C4-2B (cell line): ENCODE measurements around the gene CHCHD2.
"Not testable (repeated sequence)": the region's sequence is repeated elsewhere in the genome, so short reads cannot be mapped to it uniquely, and the experiment has no call there.

Experiments used
- H3K27ac ChIP-seq: fragments of 450-650 bp; 2 replicates; pipeline ENCODE4 v1.5.1; 2017
- ZFX ChIP-seq: fragments of 450-650 bp; IDR thresholded peaks from 2 replicates; pipeline ENCODE4 v1.6.1; 2017
- TF ChIP-seq, protein P1 (sequence below): fragments of 450-650 bp; conservative IDR thresholded peaks from 2 replicates; pipeline ENCODE4 v1.5.1; 2017; ENCODE audit warnings: mild to moderate bottlenecking

Gene CHCHD2, protein sequence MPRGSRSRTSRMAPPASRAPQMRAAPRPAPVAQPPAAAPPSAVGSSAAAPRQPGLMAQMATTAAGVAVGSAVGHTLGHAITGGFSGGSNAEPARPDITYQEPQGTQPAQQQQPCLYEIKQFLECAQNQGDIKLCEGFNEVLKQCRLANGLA

DNA sequence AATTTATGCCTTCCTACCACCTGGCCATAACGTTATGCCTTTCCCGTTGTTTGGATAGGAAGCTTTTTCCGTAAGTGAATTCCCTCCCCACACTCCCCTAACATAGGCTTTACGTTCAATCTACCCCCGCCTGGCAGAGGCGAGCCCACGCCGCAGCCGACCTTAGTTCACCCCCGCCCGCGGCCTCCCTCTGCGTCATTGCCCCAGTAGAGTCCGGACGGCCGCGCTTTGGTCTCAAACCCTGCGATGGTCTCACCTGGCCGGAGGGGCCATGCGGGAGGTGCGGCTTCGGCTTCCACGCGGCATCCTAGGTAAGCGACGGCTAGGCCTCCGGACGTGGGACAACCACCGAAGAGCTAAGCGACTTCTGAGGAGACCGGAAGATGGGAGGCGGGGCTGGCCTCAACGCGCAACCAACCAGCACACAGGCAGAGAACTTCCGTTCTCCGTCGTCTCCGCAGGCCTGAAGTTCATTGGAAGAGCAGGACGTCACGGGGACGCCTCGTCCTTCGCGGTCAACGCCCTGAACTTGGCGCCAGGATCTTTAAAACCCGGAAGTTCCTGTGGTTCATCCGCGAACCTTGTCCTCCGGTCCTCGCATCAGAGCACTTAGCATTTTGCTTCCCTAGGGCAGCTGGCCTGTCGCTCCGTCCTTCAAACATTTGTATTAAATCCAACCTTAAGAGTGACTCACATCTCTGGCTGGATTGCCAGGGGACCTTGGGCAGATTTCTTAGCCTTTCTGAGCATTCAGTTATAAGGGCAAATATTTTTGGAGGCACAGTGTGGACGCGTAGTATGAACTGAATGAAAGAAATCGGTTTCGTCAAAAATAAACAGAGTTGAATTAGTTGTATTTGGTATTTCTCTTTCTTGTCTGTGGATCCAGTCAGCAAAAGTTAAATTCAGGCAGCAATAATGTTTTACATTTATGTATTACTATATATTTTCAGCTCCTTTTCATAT, at the start of gene CHCHD2:
Gene CHCHD2, minus strand, starts transcription at position 369 of the 966 bp plus-strand sequence. Its CDS starts 63 bp downstream, at position 306.
- TF ChIP-seq, protein P1, sequence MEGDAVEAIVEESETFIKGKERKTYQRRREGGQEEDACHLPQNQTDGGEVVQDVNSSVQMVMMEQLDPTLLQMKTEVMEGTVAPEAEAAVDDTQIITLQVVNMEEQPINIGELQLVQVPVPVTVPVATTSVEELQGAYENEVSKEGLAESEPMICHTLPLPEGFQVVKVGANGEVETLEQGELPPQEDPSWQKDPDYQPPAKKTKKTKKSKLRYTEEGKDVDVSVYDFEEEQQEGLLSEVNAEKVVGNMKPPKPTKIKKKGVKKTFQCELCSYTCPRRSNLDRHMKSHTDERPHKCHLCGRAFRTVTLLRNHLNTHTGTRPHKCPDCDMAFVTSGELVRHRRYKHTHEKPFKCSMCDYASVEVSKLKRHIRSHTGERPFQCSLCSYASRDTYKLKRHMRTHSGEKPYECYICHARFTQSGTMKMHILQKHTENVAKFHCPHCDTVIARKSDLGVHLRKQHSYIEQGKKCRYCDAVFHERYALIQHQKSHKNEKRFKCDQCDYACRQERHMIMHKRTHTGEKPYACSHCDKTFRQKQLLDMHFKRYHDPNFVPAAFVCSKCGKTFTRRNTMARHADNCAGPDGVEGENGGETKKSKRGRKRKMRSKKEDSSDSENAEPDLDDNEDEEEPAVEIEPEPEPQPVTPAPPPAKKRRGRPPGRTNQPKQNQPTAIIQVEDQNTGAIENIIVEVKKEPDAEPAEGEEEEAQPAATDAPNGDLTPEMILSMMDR: no peak
- peak; percentile 92 for TF ChIP-seq ZFX
- peak within 1 kb of the TSS; percentile 89 for H3K27ac ChIP-seq

DNA sequence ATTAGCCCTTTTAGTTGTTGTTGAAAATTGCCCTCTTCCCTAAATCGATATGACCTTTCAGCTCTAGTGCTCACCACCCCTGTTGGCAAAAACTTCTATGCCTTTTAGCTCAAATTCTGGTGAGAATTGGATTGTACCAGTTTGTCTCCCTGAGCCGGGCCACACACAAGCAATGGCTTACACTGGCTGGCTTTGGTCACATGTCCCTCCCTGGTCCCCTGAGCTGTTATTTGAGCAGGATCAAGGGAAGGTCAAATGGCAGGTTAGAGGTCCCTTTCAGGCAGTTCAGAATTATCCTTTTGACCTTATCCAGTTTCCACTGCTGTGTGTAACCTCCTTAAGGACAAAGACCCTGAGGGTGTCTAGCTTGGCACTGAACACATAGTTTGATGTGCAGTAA, 24.8 kb upstream of the CHCHD2 start:
- H3K27ac ChIP-seq: not testable (repeated sequence)

DNA sequence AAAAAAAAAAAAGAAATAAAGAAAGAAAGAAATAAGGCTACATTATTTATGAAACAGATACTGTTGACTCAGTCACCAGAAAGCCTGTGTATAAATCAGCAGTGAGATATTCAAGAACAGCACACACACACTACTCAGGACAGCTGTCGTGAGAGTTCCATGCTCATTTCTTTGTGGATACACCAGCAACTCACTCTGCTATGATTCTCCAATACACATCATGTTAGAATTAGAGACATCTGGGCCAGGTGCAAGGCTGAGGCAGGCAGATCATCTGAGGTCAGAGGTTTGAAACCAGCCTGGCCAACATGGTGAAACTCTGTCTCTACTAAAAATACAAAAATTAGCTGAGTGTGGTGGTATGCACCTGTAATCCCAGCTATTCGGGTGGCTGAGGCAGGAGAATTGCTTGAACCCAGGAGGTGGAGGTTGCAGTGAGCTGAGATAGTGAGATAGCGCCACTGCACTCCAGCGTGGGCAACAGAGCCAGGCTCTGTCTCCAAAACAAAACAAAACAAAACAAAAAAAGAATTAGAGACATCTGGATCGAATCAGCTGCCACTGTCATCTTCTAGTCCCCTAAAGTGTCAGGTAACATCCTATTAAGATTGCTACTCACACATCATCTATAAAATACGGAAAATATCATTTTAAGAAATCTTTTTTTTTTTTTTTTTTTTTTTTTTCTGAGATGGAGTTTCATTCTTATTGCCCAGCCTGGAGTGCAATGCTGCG, 21.1 kb upstream of the CHCHD2 start:
- TF ChIP-seq ZFX: no peak
- TF ChIP-seq, protein P1: no peak
- H3K27ac ChIP-seq: no peak overlapping the region

DNA sequence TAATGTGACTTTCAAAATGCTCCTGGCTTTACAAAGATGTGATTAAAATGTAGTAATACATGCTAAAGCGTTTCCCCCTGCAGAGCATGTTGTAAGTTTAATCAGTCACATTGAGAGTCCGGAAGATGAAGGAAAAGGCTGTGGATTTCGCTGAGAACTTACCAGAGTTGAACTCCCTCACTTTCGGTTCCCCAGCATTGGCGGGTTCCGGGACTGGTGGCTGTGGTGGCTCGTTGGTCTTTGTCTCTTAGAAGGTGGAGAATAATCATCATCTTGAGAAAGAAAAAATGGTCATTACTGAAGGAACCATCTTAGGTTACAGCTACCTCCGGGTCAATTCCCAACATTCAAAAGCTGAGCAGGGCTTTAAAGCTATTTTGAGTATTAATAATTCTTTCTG, 19.6 kb upstream of the CHCHD2 start:
- TF ChIP-seq, protein P1: no peak
- no peak for TF ChIP-seq ZFX
- no peak overlapping the region for H3K27ac ChIP-seq

DNA sequence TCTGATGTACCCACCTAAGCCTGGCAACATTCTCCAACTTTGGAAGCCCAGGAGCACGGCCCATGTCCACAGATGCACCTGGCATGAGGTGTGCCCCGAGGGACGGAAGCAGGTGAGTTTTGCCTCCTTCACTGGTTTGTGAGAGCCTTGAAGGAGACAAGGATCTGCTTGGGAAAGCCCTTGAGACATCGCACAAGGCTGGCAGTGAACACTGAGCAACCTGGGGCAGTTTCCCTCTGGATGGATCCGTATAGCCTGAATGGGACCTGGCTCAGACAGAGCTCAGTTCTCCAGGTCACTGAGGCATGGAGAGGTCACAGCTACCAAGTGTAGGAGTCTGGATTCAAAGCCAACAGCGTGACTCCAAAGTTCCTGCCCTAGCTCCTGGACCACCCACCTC, 18.7 kb upstream of the CHCHD2 start:
- H3K27ac ChIP-seq: no peak overlapping the region
- TF ChIP-seq, protein P1: no peak
- TF ChIP-seq ZFX: no peak

DNA sequence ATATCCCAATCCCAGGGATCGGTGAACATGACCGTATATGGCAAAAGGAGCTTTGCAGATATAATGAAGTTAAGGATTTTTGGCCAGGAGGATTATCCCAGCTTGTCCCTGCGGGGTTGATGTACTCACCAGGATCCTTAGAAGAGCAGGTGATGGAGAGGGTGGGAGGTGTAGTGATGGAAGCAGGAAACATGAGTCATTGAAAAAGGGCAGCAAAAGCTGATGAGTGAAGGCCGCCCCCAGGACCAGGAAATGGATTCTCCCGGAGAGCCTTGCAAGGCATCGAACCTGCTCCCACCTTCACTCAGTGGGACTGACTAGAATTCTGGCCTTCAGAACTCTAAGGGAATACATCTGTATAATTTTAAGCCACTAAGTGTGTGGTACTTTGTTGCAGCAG, 15.2 kb upstream of the CHCHD2 start:
- no peak overlapping the region for H3K27ac ChIP-seq
- TF ChIP-seq ZFX: no peak
- TF ChIP-seq, protein P1: no peak

DNA sequence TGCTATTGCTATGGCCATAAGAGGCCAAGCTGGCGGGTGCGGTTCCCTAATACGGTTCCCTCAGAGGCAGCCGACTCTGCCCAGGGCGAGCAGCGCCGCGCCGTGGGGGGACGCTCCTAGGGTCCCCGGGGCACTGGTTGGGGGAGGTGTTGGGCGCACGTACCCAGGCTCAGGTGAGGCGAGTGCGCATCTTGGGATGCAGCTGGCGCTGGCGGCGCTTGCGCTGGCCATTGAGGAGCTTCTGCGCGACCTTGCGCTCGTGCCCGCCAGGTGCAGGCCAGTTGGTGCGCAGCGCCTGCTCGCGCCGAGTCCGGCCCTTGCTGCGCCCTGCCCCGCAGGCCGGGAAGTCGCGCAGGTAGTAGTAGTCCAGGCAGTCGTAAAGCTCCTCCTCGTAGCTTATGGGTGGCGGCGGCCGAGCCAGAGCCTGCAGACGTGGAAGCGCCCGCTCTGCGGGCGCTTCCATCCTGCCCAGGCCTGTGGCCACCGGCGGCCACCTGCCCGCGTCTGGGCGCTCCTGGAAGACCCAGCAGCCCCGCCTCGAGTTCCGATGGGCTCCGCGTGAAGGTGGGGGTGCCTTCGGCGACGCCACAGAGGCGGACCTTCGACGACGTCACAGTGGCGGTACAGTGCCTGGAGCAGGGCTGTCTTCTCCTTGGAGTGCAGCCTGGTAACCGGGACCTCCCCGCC, 9.7 kb upstream of the CHCHD2 start, which contains the start of gene NUPR2:
Gene NUPR2, minus strand, starts transcription at position 566 of the 687 bp plus-strand sequence. Its CDS starts 103 bp downstream, at position 463.
- H3K27ac ChIP-seq: no peak within 1 kb of the TSS
- no peak for TF ChIP-seq ZFX
- TF ChIP-seq, protein P1: no peak

DNA sequence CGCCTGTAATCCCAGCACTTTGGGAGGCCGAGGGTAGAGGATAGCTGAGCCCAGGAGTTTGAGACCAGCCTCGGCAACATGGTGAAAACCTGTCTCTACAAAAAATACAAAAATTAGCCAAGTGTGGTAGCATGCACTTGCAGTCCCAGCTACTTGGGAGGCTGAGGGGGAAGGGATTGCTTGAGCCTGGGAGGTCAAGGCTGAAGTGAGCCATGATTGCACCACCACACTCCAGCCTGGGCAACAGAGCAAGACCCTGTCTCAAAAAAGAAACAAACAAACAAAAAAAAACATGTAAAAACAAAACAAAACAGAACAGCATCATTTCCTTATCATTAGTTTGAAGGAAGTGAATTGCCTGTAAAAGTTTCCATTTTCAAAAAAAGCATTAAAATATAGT, 6.0 kb upstream of the CHCHD2 start:
- H3K27ac ChIP-seq: not testable (repeated sequence)
